ENCODE results near the gene OGFOD3.
A peak's percentile ranks its signal among the peaks of the same experiment; 100 is the strongest.

OGFOD3 gene

GRCh38 chr17:82391496-82392066 lies 26.8 kb downstream of the OGFOD3 start:
- TF ChIP-seq, protein P1, sequence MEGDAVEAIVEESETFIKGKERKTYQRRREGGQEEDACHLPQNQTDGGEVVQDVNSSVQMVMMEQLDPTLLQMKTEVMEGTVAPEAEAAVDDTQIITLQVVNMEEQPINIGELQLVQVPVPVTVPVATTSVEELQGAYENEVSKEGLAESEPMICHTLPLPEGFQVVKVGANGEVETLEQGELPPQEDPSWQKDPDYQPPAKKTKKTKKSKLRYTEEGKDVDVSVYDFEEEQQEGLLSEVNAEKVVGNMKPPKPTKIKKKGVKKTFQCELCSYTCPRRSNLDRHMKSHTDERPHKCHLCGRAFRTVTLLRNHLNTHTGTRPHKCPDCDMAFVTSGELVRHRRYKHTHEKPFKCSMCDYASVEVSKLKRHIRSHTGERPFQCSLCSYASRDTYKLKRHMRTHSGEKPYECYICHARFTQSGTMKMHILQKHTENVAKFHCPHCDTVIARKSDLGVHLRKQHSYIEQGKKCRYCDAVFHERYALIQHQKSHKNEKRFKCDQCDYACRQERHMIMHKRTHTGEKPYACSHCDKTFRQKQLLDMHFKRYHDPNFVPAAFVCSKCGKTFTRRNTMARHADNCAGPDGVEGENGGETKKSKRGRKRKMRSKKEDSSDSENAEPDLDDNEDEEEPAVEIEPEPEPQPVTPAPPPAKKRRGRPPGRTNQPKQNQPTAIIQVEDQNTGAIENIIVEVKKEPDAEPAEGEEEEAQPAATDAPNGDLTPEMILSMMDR (conservative IDR thresholded peaks at IDR 0.05; ENCODE audit: control insufficient read depth, insufficient read depth, low read depth, low read length) = no peak
- H3K4me3 ChIP-seq (ENCODE audit: control insufficient read depth, low read depth, low read length) = no peak overlapping the region
- no peak for DNase-seq (ENCODE audit: low read depth)

DNA sequence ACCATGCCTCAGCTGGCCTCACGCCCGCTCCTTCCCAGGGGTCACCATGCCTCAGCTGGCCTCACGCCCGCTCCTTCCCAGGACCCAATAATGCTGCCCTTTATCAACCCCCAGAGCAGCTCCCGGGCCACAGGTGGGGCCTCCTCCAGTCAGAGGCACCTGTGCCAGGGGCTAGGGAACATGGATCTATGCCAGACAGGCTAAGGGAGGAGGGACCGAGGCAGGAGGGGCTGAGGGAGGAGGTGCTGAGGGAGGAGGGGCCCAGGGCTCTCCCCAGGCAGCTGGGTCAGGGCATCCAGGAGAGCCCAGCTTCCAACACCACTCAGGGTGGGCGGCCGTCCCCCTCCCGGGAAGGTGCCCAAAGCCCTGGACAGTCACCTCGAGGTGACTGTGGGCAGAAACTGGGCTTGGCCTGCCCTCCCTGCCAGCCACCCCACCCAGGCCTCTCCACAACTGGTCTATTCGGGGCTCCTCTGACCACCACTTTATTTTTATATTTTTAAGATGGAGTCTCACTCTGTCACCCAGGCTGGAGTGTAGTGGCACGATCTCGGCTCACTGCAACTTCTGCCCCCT lies 27.4 kb downstream of the OGFOD3 start:
- TF ChIP-seq, protein P1 (conservative IDR thresholded peaks at IDR 0.05; ENCODE audit: control insufficient read depth, insufficient read depth, low read depth, low read length) = no peak

GRCh38 chr17:82390015-82390859 lies 28.1 kb downstream of the OGFOD3 start:
- DNase-seq (ENCODE audit: low read depth) = no peak
- H3K4me3 ChIP-seq (ENCODE audit: control insufficient read depth, low read depth, low read length) = no peak overlapping the region
- TF ChIP-seq, protein P1 (conservative IDR thresholded peaks at IDR 0.05; ENCODE audit: control insufficient read depth, insufficient read depth, low read depth, low read length) = no peak

More for the DNA sequence above, 27.4 kb downstream of the OGFOD3 start:
- no peak for DNase-seq (ENCODE audit: low read depth)
- H3K4me3 ChIP-seq (ENCODE audit: control insufficient read depth, low read depth, low read length) = no peak overlapping the region

DNA sequence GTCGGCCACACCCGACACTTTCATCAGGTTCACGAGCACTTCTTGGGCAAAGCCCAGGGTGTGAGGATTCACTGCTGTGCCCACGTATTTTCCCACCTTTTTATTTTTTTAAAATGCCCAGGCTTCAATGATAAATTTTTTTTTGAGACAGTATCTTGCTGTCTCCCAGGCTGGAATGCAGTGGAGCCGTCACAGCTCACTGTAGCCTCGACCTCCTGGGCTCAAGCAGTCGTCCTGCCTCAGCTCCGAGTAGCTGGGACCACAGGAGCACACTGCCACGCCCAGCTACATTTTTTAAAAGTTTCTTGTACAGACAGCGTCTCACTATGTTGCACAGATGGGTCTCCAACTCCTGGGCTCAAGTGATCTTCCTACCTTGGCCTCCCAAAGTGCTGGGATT lies 29.0 kb downstream of the OGFOD3 start:
- no peak for DNase-seq (ENCODE audit: low read depth)

GRCh38 chr17:82388922-82389283 lies 29.5 kb downstream of the OGFOD3 start:
- TF ChIP-seq, protein P1 (conservative IDR thresholded peaks at IDR 0.05; ENCODE audit: control insufficient read depth, insufficient read depth, low read depth, low read length) = no peak
- H3K4me3 ChIP-seq (ENCODE audit: control insufficient read depth, low read depth, low read length) = no peak overlapping the region
- no peak for DNase-seq (ENCODE audit: low read depth)

More for the DNA sequence above, 29.0 kb downstream of the OGFOD3 start:
- H3K4me3 ChIP-seq (ENCODE audit: control insufficient read depth, low read depth, low read length) = no peak overlapping the region
- TF ChIP-seq, protein P1 (conservative IDR thresholded peaks at IDR 0.05; ENCODE audit: control insufficient read depth, insufficient read depth, low read depth, low read length) = no peak

GRCh38 chr17:82388223-82388921 lies 30.0 kb downstream of the OGFOD3 start:
- peak; percentile 44 for DNase-seq (ENCODE audit: low read depth)

More at GRCh38 chr17:82388223-82388921, 30.0 kb downstream of the OGFOD3 start:
- H3K4me3 ChIP-seq (ENCODE audit: control insufficient read depth, low read depth, low read length) = no peak overlapping the region
- TF ChIP-seq, protein P1 (conservative IDR thresholded peaks at IDR 0.05; ENCODE audit: control insufficient read depth, insufficient read depth, low read depth, low read length) = no peak
